HCT116 (cell line): Measurements from ENCODE around the gene AMACR. TPM values are rescaled to one million over a fixed set of nuclear protein-coding genes. Genes with fewer than 3 reads are reported as not detected.

Experiments used
- ATAC-seq: fragments of 200-7000 bp; cut with Tn5 transposase; 2 replicates; pipeline ENCODE4 v1.9.1; 2020; ENCODE audit warnings: mild to moderate bottlenecking, moderate library complexity
- BruUV-seq: library from RNA; stranded (reverse); fragments of 400-500 nt; replicated peaks from 2 replicates; lab custom pipeline; 2021; lab: Mats Ljungman, UMichigan
- CTCF ChIA-PET: fragments of 300-600 bp; sonication (Branson Sonifier 250); formaldehyde crosslinking; loops from one replicate; lab custom pipeline; 2021; ENCODE audit warnings: antibody characterized with exemption; lab: Charles Lee
- POLR2A ChIA-PET: fragments of 300-600, 350-600 bp; sonication (Branson Sonifier 250); formaldehyde crosslinking; loops from one replicate; lab custom pipeline; 2021; ENCODE audit warnings: antibody characterized with exemption; lab: Charles Lee
- RAD21 ChIA-PET, 2 experiments: fragments of 300-600 bp; sonication (Branson Sonifier 250); formaldehyde crosslinking; loops; one replicate each; lab custom pipeline; 2023; ENCODE audit warnings: low total read pairs in 2 of 2; ENCODE audit not compliant: uncharacterized antibody in 2 of 2, unreplicated experiment in 2 of 2, low non-redundant PET in 1 of 2; lab: Charles Lee
- DNase-seq: peaks from one replicate; pipeline ENCODE4 v3.0.0-alpha.2; 2010; ENCODE audit warnings: low read depth, low spot score
- H2AFZ ChIP-seq: fragments of 200-600 bp; shearing (Covaris generic), sonication (generic); 2 replicates; pipeline ENCODE4 v1.6.1; 2017; ENCODE audit warnings: low read depth, mixed run types, mixed read lengths, antibody characterized with exemption, low read length; ENCODE audit not compliant: poor library complexity, severe bottlenecking
- H3K27ac ChIP-seq: 2 replicates; pipeline ENCODE4 v1.5.1; 2012; ENCODE audit warnings: low read depth, low read length
- H3K27me3 ChIP-seq: fragments of 200-600 bp; sonication (generic); 2 replicates; pipeline ENCODE4 v1.6.1; 2016; ENCODE audit warnings: mixed run types, low read length, mixed read lengths; ENCODE audit not compliant: insufficient read depth
- H3K36me3 ChIP-seq, 2 experiments: fragments of 200-500 bp in 1 of 2; fragments of 200-600 bp in 1 of 2; sonication (Bioruptor generic) in 1 of 2; sonication (generic) in 1 of 2; 2 replicates each; pipeline versions ENCODE4 v1.5.1 to v1.6.1; 2014 to 2016; ENCODE audit warnings: low read length in 2 of 2, inconsistent platforms in 1 of 2, mixed read lengths in 1 of 2, mixed run types in 1 of 2; ENCODE audit not compliant: insufficient read depth in 2 of 2, control insufficient read depth in 1 of 2
- H3K4me1 ChIP-seq, 2 experiments: fragments of 200-600 bp in 1 of 2; sonication (generic) in 1 of 2; 2 replicates each; pipeline versions ENCODE4 v1.5.1 to v1.6.1; 2012 to 2017; ENCODE audit warnings: low read length in 2 of 2, inconsistent platforms in 1 of 2, mild to moderate bottlenecking in 1 of 2, mixed read lengths in 1 of 2, mixed run types in 1 of 2, moderate library complexity in 1 of 2; ENCODE audit not compliant: insufficient read depth in 2 of 2, control insufficient read depth in 1 of 2
- H3K4me2 ChIP-seq: fragments of 200-600 bp; sonication (generic); 2 replicates; pipeline ENCODE4 v1.6.1; 2017; ENCODE audit warnings: mixed run types, low read length, mixed read lengths
- H3K4me3 ChIP-seq, 2 experiments: fragments of 200-600 bp in 1 of 2; sonication (generic) in 1 of 2; replicated peaks in 1 of 2; 2 replicates each; pipeline ENCODE4 v1.5.1; 2011 to 2016; ENCODE audit warnings: low read length in 2 of 2, control low read depth in 1 of 2, low read depth in 1 of 2, mild to moderate bottlenecking in 1 of 2, mixed read lengths in 1 of 2, mixed run types in 1 of 2
- H3K79me2 ChIP-seq: fragments of 200-600 bp; sonication (generic); 2 replicates; pipeline ENCODE4 v1.6.1; 2017; ENCODE audit warnings: mild to moderate bottlenecking, mixed run types, low read length, moderate library complexity, mixed read lengths; ENCODE audit not compliant: insufficient read depth
- H3K9ac ChIP-seq: fragments of 200-600 bp; sonication (generic); 2 replicates; pipeline ENCODE4 v1.6.1; 2016; ENCODE audit warnings: low read length, mixed read lengths
- H3K9me2 ChIP-seq: fragments of 200-600 bp; sonication (generic), shearing (Covaris generic); 2 replicates; pipeline ENCODE4 v1.6.1; 2017; ENCODE audit warnings: mixed run types, mild to moderate bottlenecking, moderate library complexity; ENCODE audit not compliant: insufficient read depth
- H3K9me3 ChIP-seq, 2 experiments: fragments of 200-500 bp in 1 of 2; fragments of 200-600 bp in 1 of 2; sonication (Bioruptor generic) in 1 of 2; sonication (generic) in 1 of 2; 2 replicates each; pipeline ENCODE4 v1.6.1; 2014 to 2017; ENCODE audit warnings: low read length in 2 of 2, mixed read lengths in 2 of 2, inconsistent platforms in 1 of 2, low read depth in 1 of 2, mild to moderate bottlenecking in 1 of 2, mixed run types in 1 of 2, moderate library complexity in 1 of 2; ENCODE audit not compliant: control insufficient read depth in 1 of 2, insufficient read depth in 1 of 2
- H4K20me1 ChIP-seq: fragments of 200-600 bp; sonication (generic), shearing (Covaris generic); 2 replicates; pipeline ENCODE4 v1.6.1; 2017; ENCODE audit warnings: mixed run types, mild to moderate bottlenecking, moderate library complexity; ENCODE audit not compliant: insufficient read depth
- CBX3 ChIP-seq: IDR thresholded peaks from 2 replicates; pipeline ENCODE4 v1.6.1; 2012; ENCODE audit warnings: low read depth
- CEBPB ChIP-seq: IDR thresholded peaks from 2 replicates; pipeline ENCODE4 v1.6.1; 2012; ENCODE audit warnings: low read depth
- EGR1 ChIP-seq: IDR thresholded peaks from 2 replicates; pipeline ENCODE4 v1.6.1; 2012; ENCODE audit warnings: low read depth
- EZH2 ChIP-seq: fragments of 200-600 bp; sonication (generic); IDR thresholded peaks from 2 replicates; pipeline ENCODE4 v1.6.1; 2017; ENCODE audit warnings: antibody characterized with exemption, mixed run types
- EZH2phosphoT487 ChIP-seq: fragments of 200-600 bp; IDR thresholded peaks from 2 replicates; pipeline ENCODE4 v1.6.1; 2018; ENCODE audit warnings: antibody characterized with exemption, borderline replicate concordance
- FOSL1 ChIP-seq: IDR thresholded peaks from 2 replicates; pipeline ENCODE4 v1.6.1; 2012; ENCODE audit warnings: low read depth
- JUND ChIP-seq: IDR thresholded peaks from 2 replicates; pipeline ENCODE4 v1.6.1; 2012
- MAX ChIP-seq: IDR thresholded peaks from 2 replicates; pipeline ENCODE4 v1.6.1; 2012
- RAD21 ChIP-seq: IDR thresholded peaks from 2 replicates; pipeline ENCODE4 v1.6.1; 2012; ENCODE audit warnings: low read depth, mild to moderate bottlenecking
- SIN3A ChIP-seq: IDR thresholded peaks from 2 replicates; pipeline ENCODE4 v1.6.1; 2012; ENCODE audit warnings: low read depth
- SRF ChIP-seq: IDR thresholded peaks from 2 replicates; pipeline ENCODE4 v1.6.1; 2012; ENCODE audit warnings: low read depth
- TCF7L2 ChIP-seq: IDR thresholded peaks from 2 replicates; pipeline ENCODE4 v1.7.0; 2011; ENCODE audit warnings: borderline replicate concordance, inconsistent platforms; ENCODE audit not compliant: insufficient read depth, insufficient read length; ENCODE audit errors: extremely low read depth
- YY1 ChIP-seq: IDR thresholded peaks from 2 replicates; pipeline ENCODE4 v1.6.1; 2011; ENCODE audit warnings: low read length, low read depth, moderate library complexity, mild to moderate bottlenecking; ENCODE audit not compliant: insufficient replicate concordance; ENCODE audit errors: extremely low read depth
- ZBTB33 ChIP-seq: IDR thresholded peaks from 2 replicates; pipeline ENCODE4 v1.6.1; 2011; ENCODE audit warnings: mild to moderate bottlenecking, low read length, moderate library complexity; ENCODE audit not compliant: insufficient replicate concordance; ENCODE audit errors: extremely low read depth
- ZFX ChIP-seq: fragments of 450-650 bp; IDR thresholded peaks from 2 replicates; pipeline ENCODE4 v1.6.1; 2017
- intact Hi-C: fragments of 100-400 bp; cut with micrococcal nuclease; formaldehyde crosslinking; loops from 2 replicates; pipeline ENCODE4 v1.10.0; 2022
- total RNA-seq: library from RNA; stranded (reverse); gene quantifications from one replicate; pipeline ENCODE4 v1.2.1, GENCODE V29; 2021; ENCODE audit not compliant: unreplicated experiment

The AMACR gene
- total RNA-seq, 1 experiment from 2014 or later = 4.3 TPM

- intact Hi-C loops = no loop called here
- DNase-seq (no peak), ATAC-seq (no peak)
- H3K9me3 ChIP-seq = no peaks in the 10 kb centered on the region
- no peaks in the 10 kb centered on the region for H3K79me2 ChIP-seq
- H3K9ac ChIP-seq = no peak overlapping the region
- BruUV-seq = no TSS peak
- H3K4me1 ChIP-seq = no peaks in the 10 kb centered on the region
- no peaks in the 10 kb centered on the region for H4K20me1 ChIP-seq
- POLR2A ChIA-PET = no interaction called here
- RAD21 ChIA-PET = no interaction called here
- no peak overlapping the region for H3K27ac ChIP-seq
- no peak overlapping the region for H3K4me2 ChIP-seq
- peaks cover 10% of the 10 kb centered on the region for H3K27me3 ChIP-seq
- CTCF ChIA-PET = no interaction called here
- TF ChIP-seq YY1 (no peak), TCF7L2 (no peak), RAD21 (no peak), EGR1 (no peak), FOSL1 (no peak), CEBPB (no peak), JUND (no peak), EZH2phosphoT487 (no peak), SRF (no peak), SIN3A (no peak)
- H3K9me2 ChIP-seq = no peaks in the 10 kb centered on the region
- no peaks in the 10 kb centered on the region for H3K36me3 ChIP-seq
- no peak overlapping the region for H3K4me3 ChIP-seq
- H2AFZ ChIP-seq = no peak overlapping the region
Measured at GRCh38 chr5:33973271-33973670, 34.6 kb downstream of the AMACR start.

GRCh38 chr5:33969572-33970452, 38.0 kb downstream of the AMACR start:
- Histone ChIP-seq H3K9me2 (no peaks in the 10 kb centered on the region), H3K4me3 (no peak overlapping the region), H3K79me2 (no peaks in the 10 kb centered on the region), H3K9ac (no peak overlapping the region), H3K4me1 (no peaks in the 10 kb centered on the region), H3K4me2 (no peak overlapping the region), H3K27ac (no peak overlapping the region), H4K20me1 (no peaks in the 10 kb centered on the region), H3K36me3 (no peaks in the 10 kb centered on the region), H2AFZ (no peak overlapping the region), H3K27me3 (peaks cover 12% of the 10 kb centered on the region), H3K9me3 (no peaks in the 10 kb centered on the region)
- ATAC-seq (peak; percentile 83), DNase-seq (peak; percentile 6)
- RAD21 ChIA-PET = interaction anchor here in 1 of 2 experiments (1.0 to 1.1 kb wide), 2 partner anchors 34 to 534 kb away, joined by 3 read pairs; no protein-coding TSS in a partner anchor
- no TSS peak for BruUV-seq
- CTCF ChIA-PET = interaction anchor here (0.8 to 1.8 kb wide), 7 partner anchors 9 to 534 kb away, joined by 3 to 7 read pairs (median 4); no protein-coding TSS in a partner anchor
- POLR2A ChIA-PET = no interaction called here
- intact Hi-C loops = no loop called here
- no peak for TF ChIP-seq TCF7L2
- no peak for TF ChIP-seq EZH2phosphoT487
- no peak for TF ChIP-seq MAX
- TF ChIP-seq JUND = no peak
- TF ChIP-seq SIN3A = no peak
- TF ChIP-seq ZBTB33 = no peak
- TF ChIP-seq CBX3 = no peak
- no peak for TF ChIP-seq EZH2
- TF ChIP-seq RAD21 = peak; percentile 53
- TF ChIP-seq ZFX = no peak
